ENCODE data around the gene SOX6.
"Not testable (repeated sequence)": the region's sequence is repeated elsewhere in the genome, so short reads cannot be mapped to it uniquely, and the experiment has no call there.

SOX6 gene

GRCh38 chr11:16182553-16182952 lies 173.8 kb downstream of the SOX6 start:
- no peak for DNase-seq

GRCh38 chr11:16180868-16181267 lies 175.5 kb downstream of the SOX6 start:
- DNase-seq: no peak

GRCh38 chr11:16179676-16180075 lies 176.7 kb downstream of the SOX6 start:
- no peak for DNase-seq

- DNase-seq: no peak
Measured at GRCh38 chr11:16178273-16178672, 178.1 kb downstream of the SOX6 start.

- DNase-seq: no peak
Measured at GRCh38 chr11:16177688-16178087, 178.7 kb downstream of the SOX6 start.

- DNase-seq: no peak
Measured at GRCh38 chr11:16173798-16174197, 182.5 kb downstream of the SOX6 start.

- DNase-seq: no peak
Measured at GRCh38 chr11:16171882-16172281, 184.5 kb downstream of the SOX6 start.

GRCh38 chr11:16169956-16170847 lies 186.1 kb downstream of the SOX6 start:
- no peak for DNase-seq

GRCh38 chr11:16169541-16169940 lies 186.8 kb downstream of the SOX6 start:
- no peak for DNase-seq

GRCh38 chr11:16167706-16168487 lies 188.4 kb downstream of the SOX6 start:
- no peak for DNase-seq

GRCh38 chr11:16166571-16166970 lies 189.8 kb downstream of the SOX6 start:
- no peak for DNase-seq

GRCh38 chr11:16160146-16160545 lies 196.2 kb downstream of the SOX6 start:
- no peak for DNase-seq

- DNase-seq: no peak
Measured at GRCh38 chr11:16158426-16158994, 197.8 kb downstream of the SOX6 start.

- no peak for DNase-seq
Measured at GRCh38 chr11:16157327-16157726, 199.0 kb downstream of the SOX6 start.

GRCh38 chr11:16155448-16155847 lies 200.9 kb downstream of the SOX6 start:
- DNase-seq: no peak

GRCh38 chr11:16154715-16155396 lies 201.5 kb downstream of the SOX6 start:
- DNase-seq: no peak

GRCh38 chr11:16153951-16154350 lies 202.4 kb downstream of the SOX6 start:
- DNase-seq: no peak

- no peak for DNase-seq
Measured at GRCh38 chr11:16151138-16151537, 205.2 kb downstream of the SOX6 start.

GRCh38 chr11:16149476-16149875 lies 206.9 kb downstream of the SOX6 start:
- no peak for DNase-seq

- DNase-seq: no peak
Measured at GRCh38 chr11:16148301-16148931, 207.9 kb downstream of the SOX6 start.

GRCh38 chr11:16146980-16147379 lies 209.4 kb downstream of the SOX6 start:
- DNase-seq: not testable (repeated sequence)

GRCh38 chr11:16141614-16142013 lies 214.7 kb downstream of the SOX6 start:
- not testable (repeated sequence) for DNase-seq

- not testable (repeated sequence) for DNase-seq
Measured at GRCh38 chr11:16141162-16141561, 215.2 kb downstream of the SOX6 start.
